ENCODE data around the gene GABARAP.
A peak's percentile ranks its signal among the peaks of the same experiment; 100 is the strongest.

GABARAP gene

DNA sequence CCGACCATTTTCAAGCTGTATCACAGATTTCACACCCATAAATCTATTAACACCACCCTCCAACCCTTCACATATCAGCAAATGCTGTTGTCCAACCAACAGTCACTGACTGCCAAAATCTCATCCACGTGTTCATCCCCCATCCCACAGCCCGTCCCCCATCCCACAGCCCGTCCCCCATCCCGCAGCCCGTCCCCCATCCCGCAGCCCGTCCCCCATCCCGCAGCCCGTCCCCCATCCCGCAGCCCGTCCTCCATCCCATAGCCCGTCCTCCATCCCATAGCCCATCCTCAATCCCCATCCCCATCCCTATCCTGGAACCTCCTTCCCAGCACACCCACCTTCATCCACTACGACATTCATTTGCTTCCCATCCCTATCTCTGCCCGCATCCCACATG is 36.7 kb downstream of the GABARAP start:
- no peak for DNase-seq

DNA sequence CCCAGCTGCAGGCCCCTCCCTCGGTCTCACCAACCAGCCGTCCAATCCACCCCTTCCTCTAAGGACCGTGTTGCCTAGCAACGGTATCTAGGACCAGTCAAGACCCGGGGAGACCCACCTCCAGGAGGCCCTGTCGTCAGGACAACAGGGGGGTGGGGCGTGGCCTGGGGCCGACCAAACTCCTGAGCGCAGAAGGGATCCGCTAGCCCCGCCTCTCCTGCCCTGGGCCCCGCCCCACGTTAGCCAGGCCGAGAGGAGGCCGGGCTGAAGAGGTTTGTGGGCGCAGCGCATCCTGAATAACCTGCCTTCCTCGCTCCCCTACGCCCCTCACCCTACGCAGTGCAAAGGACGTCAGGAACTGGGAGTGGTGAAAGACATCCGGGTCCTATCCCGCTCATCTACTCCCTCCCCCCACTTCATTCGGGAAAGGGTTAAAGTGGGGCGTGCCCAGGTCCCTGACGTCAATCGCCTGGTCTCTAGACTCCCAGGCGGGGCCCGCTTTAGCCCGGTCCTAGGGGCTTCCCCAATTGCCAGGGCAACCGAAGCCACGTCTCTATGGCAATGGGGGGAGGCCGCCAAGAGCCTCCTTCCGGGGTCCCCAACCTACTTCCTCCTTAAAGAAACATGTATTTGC is 37.3 kb downstream of the GABARAP start:
- DNase-seq = peak; percentile 66 to 92

DNA sequence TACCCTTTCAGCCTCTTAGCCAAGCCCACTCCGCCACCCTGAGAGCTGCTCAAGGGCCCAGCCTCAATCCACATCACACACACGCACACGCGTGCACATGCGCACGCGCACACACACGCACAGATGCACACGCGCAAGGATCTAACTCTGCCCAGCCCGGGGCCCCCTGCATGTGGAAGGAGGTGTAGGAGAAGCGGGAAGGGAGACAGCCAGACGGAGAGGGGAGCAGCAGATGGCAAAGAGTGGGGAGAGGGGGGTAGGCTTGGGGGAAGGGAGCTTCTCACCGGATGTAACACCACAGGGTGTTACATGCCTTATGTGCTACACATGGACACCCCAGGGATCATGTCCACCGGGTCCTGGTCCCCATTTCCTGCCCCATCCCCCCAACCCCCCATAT is 37.9 kb downstream of the GABARAP start:
- no peak for DNase-seq

DNA sequence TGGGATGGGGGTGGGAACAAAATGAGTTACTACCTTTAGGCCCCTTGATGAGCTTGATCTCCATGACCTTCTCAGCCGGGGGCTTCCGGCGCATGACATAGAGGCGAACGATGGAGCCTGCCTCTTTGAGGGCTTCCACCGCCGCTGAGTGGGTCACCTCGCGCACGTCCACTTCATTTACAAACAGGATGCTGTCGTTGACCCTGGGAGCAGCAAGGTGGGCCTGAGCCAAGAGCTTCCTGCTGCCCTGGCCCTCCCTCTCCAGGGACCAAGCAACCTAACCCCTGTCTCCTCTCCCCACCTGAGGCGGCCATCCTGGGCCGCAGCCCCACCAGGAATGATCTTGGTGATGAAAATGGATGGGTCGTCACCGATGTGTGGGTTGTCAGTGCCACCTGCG is 38.9 kb downstream of the GABARAP start:
- no peak for DNase-seq

DNA sequence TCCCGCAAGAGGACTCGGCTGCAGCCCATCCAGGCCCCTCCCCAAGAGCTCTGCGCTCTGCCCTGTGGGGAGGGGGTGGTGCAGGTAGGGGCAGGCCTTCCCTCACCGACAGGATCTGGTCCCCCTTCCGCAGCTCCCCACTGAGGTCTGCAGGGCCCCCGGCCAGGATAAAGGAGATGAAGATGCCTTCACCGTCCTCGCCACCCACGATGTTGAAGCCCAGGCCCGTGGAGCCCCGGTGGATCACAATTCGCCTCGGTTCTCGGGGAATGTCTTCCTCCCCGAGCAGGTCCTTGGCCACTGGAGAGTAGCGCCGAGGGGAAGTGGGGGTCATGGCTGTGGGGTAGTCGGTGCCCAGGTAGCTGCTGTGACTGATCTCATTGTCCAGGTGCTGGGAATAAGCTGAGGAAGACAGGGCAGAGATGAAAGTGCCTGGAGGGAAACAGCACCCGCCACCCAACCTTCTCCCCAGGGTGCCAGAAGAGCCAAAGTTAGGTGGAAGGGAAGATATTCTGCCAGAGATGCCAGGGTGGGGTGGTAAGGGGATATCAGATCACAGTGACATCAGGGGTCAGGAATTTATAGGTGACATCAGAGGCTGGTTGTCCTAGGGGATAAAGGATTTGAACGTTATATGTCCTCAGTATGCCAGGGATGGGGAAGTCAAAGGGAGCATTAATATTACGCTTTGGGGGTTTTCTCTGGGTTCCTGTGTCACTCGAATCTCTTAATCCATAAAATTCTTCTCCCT is 45.4 kb downstream of the GABARAP start:
- DNase-seq = no peak

DNA sequence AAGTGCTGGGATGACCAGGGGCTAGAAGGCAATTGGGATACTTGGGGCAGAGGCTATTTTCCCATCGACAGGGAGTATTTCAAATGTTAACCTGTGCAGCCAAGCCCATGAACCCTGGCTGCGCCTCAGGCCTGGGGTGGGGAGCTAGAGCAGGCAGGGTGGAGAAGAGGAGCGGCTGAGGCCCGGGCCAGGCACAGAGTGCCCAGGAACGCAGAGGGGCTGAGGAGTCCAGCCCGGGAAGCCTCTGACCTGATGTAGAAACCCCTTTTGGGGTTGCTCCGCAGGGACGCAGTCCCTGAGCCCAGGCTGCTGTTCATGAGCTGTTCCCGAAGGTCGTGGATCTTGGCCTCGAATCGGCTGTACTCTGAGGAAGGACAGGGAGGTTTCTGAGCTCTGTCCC is 46.3 kb downstream of the GABARAP start:
- DNase-seq = no peak

DNA sequence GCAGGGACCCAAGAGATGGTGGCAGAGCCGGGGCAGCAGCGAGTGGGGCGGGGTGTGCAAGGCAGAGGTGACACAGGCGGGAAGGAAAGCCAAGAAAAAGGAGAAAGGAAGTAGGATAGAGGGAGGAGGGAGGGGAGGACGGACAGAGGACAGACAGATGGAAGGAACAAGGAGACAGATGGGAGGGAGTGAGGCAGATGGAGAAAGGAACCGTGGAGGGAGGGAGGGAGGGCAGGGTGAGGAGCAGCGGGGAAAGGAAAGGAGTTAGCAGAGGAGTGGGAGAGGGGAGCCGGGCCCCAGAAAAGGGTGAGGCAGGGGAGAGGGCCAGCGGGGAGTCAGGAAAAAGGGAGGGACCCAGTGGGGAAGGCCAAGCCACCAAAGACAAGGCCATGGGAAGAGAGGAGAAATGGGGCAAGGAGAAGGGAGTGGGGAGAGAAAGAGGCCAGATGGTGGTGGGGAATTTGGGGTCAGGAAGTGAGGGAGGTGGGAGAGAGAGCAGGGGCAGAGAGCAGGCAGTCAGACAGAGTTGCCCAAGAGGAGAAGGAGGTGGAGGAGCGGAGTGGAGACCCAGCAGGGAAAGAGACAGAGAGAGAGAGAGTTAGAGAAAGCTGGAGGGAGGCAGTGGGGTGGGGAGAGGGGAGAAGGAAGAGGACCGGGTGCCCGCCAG is 49.8 kb downstream of the GABARAP start:
- DNase-seq = no peak

DNA sequence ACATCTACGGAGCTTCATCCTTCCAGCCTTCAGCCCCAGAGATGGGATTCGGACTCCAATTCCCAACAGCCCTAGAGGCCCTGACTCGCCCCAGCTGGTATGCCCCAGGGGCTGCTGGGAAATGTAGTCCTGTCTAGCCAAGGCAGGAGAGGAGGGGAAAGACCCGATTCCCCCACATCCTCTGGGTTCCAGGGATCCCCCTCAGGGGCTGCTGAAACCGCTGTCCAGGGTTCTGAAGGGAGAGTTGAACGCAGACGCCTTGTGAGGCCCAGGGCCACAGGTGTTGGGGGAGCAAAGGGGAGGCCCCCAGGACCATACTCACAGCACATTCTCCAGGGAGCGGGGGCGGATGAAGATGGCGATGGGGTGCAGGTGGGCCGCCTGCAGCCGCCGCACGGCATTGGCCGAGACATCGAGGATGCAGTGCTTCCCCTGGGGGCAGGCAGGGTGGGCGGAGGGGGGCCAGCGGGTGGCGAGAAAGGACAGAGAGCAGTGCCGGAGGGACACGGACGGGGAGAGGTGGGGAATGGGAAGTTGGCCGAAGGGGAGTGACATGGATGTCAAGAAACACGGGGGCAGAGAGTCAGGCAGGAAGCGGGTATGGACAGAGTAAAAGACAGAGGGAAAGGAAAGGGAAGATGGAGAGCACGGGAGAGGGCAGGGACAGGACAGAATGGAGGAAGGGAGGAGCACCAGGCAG is 50.5 kb downstream of the GABARAP start:
- peak in 1 of 2 experiments; percentile 64 for DNase-seq

DNA sequence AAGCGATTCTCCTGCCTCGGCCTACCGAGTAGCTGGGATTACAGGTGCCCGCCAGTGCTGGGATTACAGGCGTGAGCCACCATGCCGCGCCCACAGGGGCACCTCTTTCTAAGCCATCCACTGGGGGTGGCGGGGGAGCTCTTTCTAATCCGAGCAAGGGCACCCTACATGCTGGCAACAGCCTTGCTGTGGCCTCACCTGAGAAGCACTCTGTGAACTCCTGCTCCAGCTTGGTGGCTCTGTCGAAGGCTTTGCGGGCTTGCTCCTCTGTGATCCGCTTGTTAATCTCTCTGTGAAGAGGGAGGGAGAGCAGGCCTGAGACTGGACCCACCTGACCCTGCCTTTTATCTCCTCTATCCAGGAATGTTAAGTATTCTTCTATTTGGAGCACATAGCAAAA is 51.2 kb downstream of the GABARAP start:
- no peak for DNase-seq

DNA sequence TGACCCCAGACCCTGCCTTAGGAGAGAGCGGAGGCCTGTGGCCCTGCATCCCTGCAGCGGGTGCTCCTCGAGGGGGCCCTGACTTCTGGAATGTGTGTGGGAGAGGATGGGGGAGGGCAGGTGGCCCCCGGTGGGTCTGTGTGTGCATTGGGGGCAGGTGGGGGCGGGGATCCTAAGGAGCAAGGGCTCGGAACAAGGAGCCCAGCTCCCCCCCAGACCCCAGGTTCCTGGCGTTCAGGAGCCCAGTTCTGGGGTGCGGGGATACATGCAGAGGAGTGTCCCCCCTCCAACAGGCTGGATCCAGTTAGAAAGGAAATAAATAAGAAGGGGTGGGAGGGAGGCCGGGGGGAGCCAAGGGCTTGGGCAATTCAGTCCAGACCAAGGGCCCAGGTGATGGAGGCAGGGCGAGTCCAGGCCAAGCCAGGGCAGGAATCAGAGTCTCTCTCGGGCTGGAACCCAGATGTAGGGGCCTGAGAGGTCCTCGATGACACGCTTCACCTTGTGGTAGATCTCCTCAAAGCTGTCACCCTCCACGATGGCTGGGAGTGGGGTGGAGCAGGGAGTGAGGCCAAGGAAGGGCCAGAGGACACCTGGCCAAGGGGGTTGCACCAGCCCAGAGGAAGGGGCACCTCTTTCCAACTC is 51.9 kb downstream of the GABARAP start:
- no peak for DNase-seq
